Neural cell (in vitro differentiated cells): ENCODE measurements around the gene WWC1. TPM values are rescaled to one million over a fixed set of nuclear protein-coding genes. Genes with fewer than 3 reads are reported as not detected.
"Not testable (repeated sequence)": the region's sequence is repeated elsewhere in the genome, so short reads cannot be mapped to it uniquely, and the experiment has no call there.

Experiments
- H2AFZ ChIP-seq: fragments of 200-600, 300-800 bp; sonication (generic), shearing (Covaris generic); 2 replicates; pipeline ENCODE4 v1.6.0; 2014; ENCODE audit warnings: low read depth, mild to moderate bottlenecking, antibody characterized with exemption, low read length, moderate library complexity
- H3F3A ChIP-seq: fragments of 200-600 bp; shearing (Covaris generic); 2 replicates; pipeline ENCODE4 v1.6.1; 2016; ENCODE audit warnings: mild to moderate bottlenecking, moderate library complexity, mixed read lengths, antibody characterized with exemption, low read length; ENCODE audit not compliant: insufficient read depth, poor library complexity, severe bottlenecking
- H3K27ac ChIP-seq: fragments of 200-600, 300-800 bp; sonication (generic), shearing (Covaris generic); 2 replicates; pipeline ENCODE4 v1.5.1; 2014; ENCODE audit warnings: mild to moderate bottlenecking, low read length, moderate library complexity
- H3K27me3 ChIP-seq: fragments of 300-800, 200-600 bp; sonication (generic), shearing (Covaris generic); 2 replicates; pipeline ENCODE4 v1.6.0; 2014; ENCODE audit warnings: mild to moderate bottlenecking, low read depth, low read length, moderate library complexity; ENCODE audit not compliant: insufficient read depth
- H3K36me3 ChIP-seq: fragments of 300-800, 200-600 bp; sonication (generic), shearing (Covaris generic); 2 replicates; pipeline ENCODE4 v1.5.1; 2014; ENCODE audit warnings: mild to moderate bottlenecking, antibody characterized with exemption, low read length, moderate library complexity; ENCODE audit not compliant: insufficient read depth
- H3K4me2 ChIP-seq: fragments of 300-800, 200-600 bp; sonication (generic), shearing (Covaris generic); 2 replicates; pipeline ENCODE4 v1.6.0; 2014; ENCODE audit warnings: mild to moderate bottlenecking, low read length
- H3K4me3 ChIP-seq: fragments of 300-800, 200-600 bp; sonication (generic), shearing (Covaris generic); 2 replicates; pipeline ENCODE4 v1.5.1; 2014; ENCODE audit warnings: mild to moderate bottlenecking, low read length, moderate library complexity
- H3K79me2 ChIP-seq: fragments of 200-600 bp; shearing (Covaris generic); replicated peaks from 2 replicates; pipeline ENCODE4 v1.6.0; 2014; ENCODE audit warnings: mild to moderate bottlenecking, low read length, moderate library complexity; ENCODE audit not compliant: insufficient read depth
- H3K9ac ChIP-seq: fragments of 300-800, 200-600 bp; sonication (generic), shearing (Covaris generic); 2 replicates; pipeline ENCODE4 v1.6.1; 2016; ENCODE audit warnings: mild to moderate bottlenecking, low read length, mixed read lengths
- H3K9me2 ChIP-seq: fragments of 200-600 bp; shearing (Covaris generic); 2 replicates; pipeline ENCODE4 v1.6.1; 2016; ENCODE audit warnings: mild to moderate bottlenecking, low read length, mixed read lengths; ENCODE audit not compliant: insufficient read depth
- H3K9me3 ChIP-seq: fragments of 200-600, 300-800 bp; sonication (generic), shearing (Covaris generic); 2 replicates; pipeline ENCODE4 v1.6.1; 2016; ENCODE audit warnings: mild to moderate bottlenecking, mixed run types, low read length, moderate library complexity, mixed read lengths
- H4K20me1 ChIP-seq: fragments of 200-600 bp; shearing (Covaris generic); 2 replicates; pipeline ENCODE4 v1.6.1; 2016; ENCODE audit warnings: mild to moderate bottlenecking, mixed run types; ENCODE audit not compliant: insufficient read depth
- CTCF ChIP-seq: fragments of 450-650 bp; IDR thresholded peaks from 2 replicates; pipeline ENCODE4 v1.5.1; 2014; ENCODE audit warnings: antibody characterized with exemption, mild to moderate bottlenecking, moderate library complexity; ENCODE audit not compliant: poor library complexity, severe bottlenecking
- EP300 ChIP-seq: fragments of 450-650 bp; conservative IDR thresholded peaks from 2 replicates; pipeline ENCODE4 v1.6.1; 2014; ENCODE audit warnings: antibody characterized with exemption, mild to moderate bottlenecking, moderate library complexity; ENCODE audit not compliant: poor library complexity, severe bottlenecking
- EZH2 ChIP-seq: fragments of 200-600, 300-800 bp; shearing (Covaris generic), sonication (generic); IDR thresholded peaks from 2 replicates; pipeline ENCODE4 v1.6.1; 2014; ENCODE audit warnings: antibody characterized with exemption, low read length, borderline replicate concordance, mild to moderate bottlenecking; ENCODE audit not compliant: insufficient read depth, poor library complexity, severe bottlenecking
- MXI1 ChIP-seq: fragments of 450-650 bp; conservative IDR thresholded peaks from 2 replicates; pipeline ENCODE4 v1.6.1; 2014; ENCODE audit warnings: antibody characterized with exemption, mild to moderate bottlenecking; ENCODE audit not compliant: poor library complexity, severe bottlenecking
- POLR2AphosphoS5 ChIP-seq: IDR thresholded peaks from 2 replicates; pipeline ENCODE4 v1.6.1; 2012
- RAD21 ChIP-seq: fragments of 450-650 bp; conservative IDR thresholded peaks from 2 replicates; pipeline ENCODE4 v1.6.1; 2014; ENCODE audit warnings: antibody characterized with exemption, mild to moderate bottlenecking, moderate library complexity
- SMC3 ChIP-seq: fragments of 450-650 bp; conservative IDR thresholded peaks from 2 replicates; pipeline ENCODE4 v1.6.1; 2014; ENCODE audit warnings: antibody characterized with exemption, mild to moderate bottlenecking, moderate library complexity; ENCODE audit not compliant: poor library complexity
- TAF1 ChIP-seq: IDR thresholded peaks from 2 replicates; pipeline ENCODE4 v1.6.1; 2012; ENCODE audit warnings: low read depth
- polyA plus RNA-seq: library from polyadenylated mRNA; depleted of rRNA; stranded (reverse); fragments of >200 nt; gene quantifications from 2 replicates; pipeline ENCODE4 v1.2.3, GENCODE V29; 2014
- TF ChIP-seq, protein P1 (sequence below): IDR thresholded peaks from 2 replicates; pipeline ENCODE4 v1.6.1; 2012; ENCODE audit warnings: borderline replicate concordance

The WWC1 gene
- polyA plus RNA-seq, 1 donor from 2014 or later = 0.97 TPM

GRCh38 chr5:168434746-168435321 is 143.4 kb downstream of the WWC1 start:
- no peak for TF ChIP-seq EZH2
- no peak for TF ChIP-seq POLR2AphosphoS5
- TF ChIP-seq MXI1 = no peak
- TF ChIP-seq, protein P1, sequence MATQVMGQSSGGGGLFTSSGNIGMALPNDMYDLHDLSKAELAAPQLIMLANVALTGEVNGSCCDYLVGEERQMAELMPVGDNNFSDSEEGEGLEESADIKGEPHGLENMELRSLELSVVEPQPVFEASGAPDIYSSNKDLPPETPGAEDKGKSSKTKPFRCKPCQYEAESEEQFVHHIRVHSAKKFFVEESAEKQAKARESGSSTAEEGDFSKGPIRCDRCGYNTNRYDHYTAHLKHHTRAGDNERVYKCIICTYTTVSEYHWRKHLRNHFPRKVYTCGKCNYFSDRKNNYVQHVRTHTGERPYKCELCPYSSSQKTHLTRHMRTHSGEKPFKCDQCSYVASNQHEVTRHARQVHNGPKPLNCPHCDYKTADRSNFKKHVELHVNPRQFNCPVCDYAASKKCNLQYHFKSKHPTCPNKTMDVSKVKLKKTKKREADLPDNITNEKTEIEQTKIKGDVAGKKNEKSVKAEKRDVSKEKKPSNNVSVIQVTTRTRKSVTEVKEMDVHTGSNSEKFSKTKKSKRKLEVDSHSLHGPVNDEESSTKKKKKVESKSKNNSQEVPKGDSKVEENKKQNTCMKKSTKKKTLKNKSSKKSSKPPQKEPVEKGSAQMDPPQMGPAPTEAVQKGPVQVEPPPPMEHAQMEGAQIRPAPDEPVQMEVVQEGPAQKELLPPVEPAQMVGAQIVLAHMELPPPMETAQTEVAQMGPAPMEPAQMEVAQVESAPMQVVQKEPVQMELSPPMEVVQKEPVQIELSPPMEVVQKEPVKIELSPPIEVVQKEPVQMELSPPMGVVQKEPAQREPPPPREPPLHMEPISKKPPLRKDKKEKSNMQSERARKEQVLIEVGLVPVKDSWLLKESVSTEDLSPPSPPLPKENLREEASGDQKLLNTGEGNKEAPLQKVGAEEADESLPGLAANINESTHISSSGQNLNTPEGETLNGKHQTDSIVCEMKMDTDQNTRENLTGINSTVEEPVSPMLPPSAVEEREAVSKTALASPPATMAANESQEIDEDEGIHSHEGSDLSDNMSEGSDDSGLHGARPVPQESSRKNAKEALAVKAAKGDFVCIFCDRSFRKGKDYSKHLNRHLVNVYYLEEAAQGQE = no peak
- TF ChIP-seq TAF1 = no peak
- TF ChIP-seq CTCF = no peak
- TF ChIP-seq EP300 = no peak
- no peak for TF ChIP-seq RAD21
- TF ChIP-seq SMC3 = no peak
- no peak overlapping the region for H3K4me2 ChIP-seq
- no peaks in the 10 kb centered on the region for H3K27me3 ChIP-seq
- peak overlapping the region; percentile 64 for H3K27ac ChIP-seq
- H2AFZ ChIP-seq = no peak overlapping the region
- no peaks in the 10 kb centered on the region for H3F3A ChIP-seq
- H3K79me2 ChIP-seq = no peaks in the 10 kb centered on the region
- H3K9ac ChIP-seq = no peak overlapping the region
- no peaks in the 10 kb centered on the region for H3K9me2 ChIP-seq
- no peak overlapping the region for H3K4me3 ChIP-seq
- H3K36me3 ChIP-seq = no peaks in the 10 kb centered on the region
- no peaks in the 10 kb centered on the region for H4K20me1 ChIP-seq
- H3K9me3 ChIP-seq = no peaks in the 10 kb centered on the region

GRCh38 chr5:168435340-168435739 is 143.9 kb downstream of the WWC1 start:
- H3K27ac ChIP-seq, H3F3A ChIP-seq, H3K9me3 ChIP-seq, H3K9me2 ChIP-seq, H4K20me1 ChIP-seq, H3K27me3 ChIP-seq, H3K4me3 ChIP-seq, H2AFZ ChIP-seq, H3K4me2 ChIP-seq, H3K9ac ChIP-seq, H3K36me3 ChIP-seq, H3K79me2 ChIP-seq: not testable (repeated sequence)

DNA sequence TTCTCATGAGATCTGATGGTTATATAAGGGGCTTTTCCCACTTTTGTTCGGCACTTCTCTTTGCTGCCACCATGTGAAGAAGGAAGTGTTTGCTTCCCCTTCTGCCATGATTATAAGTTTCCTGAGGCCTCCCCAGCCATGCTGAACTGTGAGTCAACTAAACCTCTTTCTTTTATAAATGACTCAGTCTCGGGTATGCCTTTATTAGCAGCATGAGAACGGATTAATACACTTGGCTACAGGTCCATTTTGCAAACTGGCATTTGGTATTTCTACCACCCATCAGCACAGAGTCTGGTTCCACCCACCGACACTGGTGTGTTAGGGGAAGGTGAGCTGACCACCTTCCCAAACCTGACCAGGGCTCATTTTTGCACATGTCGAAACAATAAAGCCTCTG is 146.9 kb downstream of the WWC1 start:
- Histone ChIP-seq H3K4me3 (no peak overlapping the region), H3K79me2 (no peaks in the 10 kb centered on the region)

More for the DNA sequence above, 146.9 kb downstream of the WWC1 start:
- Histone ChIP-seq H3K9me3 (no peaks in the 10 kb centered on the region), H4K20me1 (no peaks in the 10 kb centered on the region), H3K36me3 (no peaks in the 10 kb centered on the region), H2AFZ (no peak overlapping the region), H3K27ac (no peak overlapping the region), H3K27me3 (no peaks in the 10 kb centered on the region), H3K9ac (no peak overlapping the region), H3F3A (no peaks in the 10 kb centered on the region), H3K4me2 (no peak overlapping the region), H3K9me2 (no peaks in the 10 kb centered on the region)
- TF ChIP-seq SMC3 = no peak
- TF ChIP-seq, protein P1 = no peak
